Endothelial cell of umbilical vein (primary cell): Measurements from ENCODE around the gene KLK1.

Experiments
- CTCF ChIP-seq, 2 donors: IDR thresholded peaks; 1 replicate in 1 of 2; 2 replicates in 1 of 2; pipeline ENCODE4 v1.5.1; 2011; ENCODE audit warnings: low read length in 2 of 2, mild to moderate bottlenecking in 2 of 2, moderate library complexity in 2 of 2, control low read depth in 1 of 2, inconsistent platforms in 1 of 2, low read depth in 1 of 2; ENCODE audit not compliant: insufficient read depth in 1 of 2; ENCODE audit errors: extremely low read depth in 1 of 2
- EZH2 ChIP-seq: IDR thresholded peaks from 2 replicates; pipeline ENCODE4 v1.6.1; 2012; ENCODE audit warnings: borderline replicate concordance, low read depth, mild to moderate bottlenecking, moderate library complexity, low read length, inconsistent platforms; ENCODE audit not compliant: severe bottlenecking
- GATA2 ChIP-seq: IDR thresholded peaks from 2 replicates; pipeline ENCODE4 v1.7.0; 2011; ENCODE audit warnings: low read depth, mild to moderate bottlenecking, moderate library complexity, mixed read lengths, low read length; ENCODE audit not compliant: insufficient read length, insufficient read depth
- JUN ChIP-seq: IDR thresholded peaks from 2 replicates; pipeline ENCODE4 v1.6.1; 2011; ENCODE audit warnings: borderline replicate concordance, low read depth; ENCODE audit not compliant: insufficient read length, insufficient read depth
- MAX ChIP-seq: IDR thresholded peaks from 2 replicates; pipeline ENCODE4 v1.6.1; 2011; ENCODE audit not compliant: insufficient read depth, insufficient read length
- POLR2A ChIP-seq: IDR thresholded peaks from 2 replicates; pipeline ENCODE4 v1.6.1; 2012; ENCODE audit warnings: low read depth, mild to moderate bottlenecking, control low read depth, low read length
- POLR2AphosphoS5 ChIP-seq: IDR thresholded peaks from 2 replicates; pipeline ENCODE4 v1.6.1; 2012; ENCODE audit warnings: low read depth, mild to moderate bottlenecking, control low read depth, low read length, moderate library complexity; ENCODE audit not compliant: insufficient read depth

- TF ChIP-seq EZH2 (no peak), CTCF (IDR thresholded peaks at IDR 0.05; ENCODE audit: extremely low read depth in 1 of 2, insufficient read depth in 1 of 2, low read depth in 1 of 2, low read length in 2 of 2) (no peak), POLR2AphosphoS5 (no peak), POLR2A (no peak), MAX (no peak), GATA2 (no peak), JUN (no peak)
These were observed 9.1 kb upstream of the KLK1 start for GRCh38 chr19:50832666-50833065.
